Erythroblast (primary cell): ENCODE measurements around the gene SAA4.

ENCODE experiments used
- GATA1 ChIP-seq: IDR thresholded peaks from 2 replicates; pipeline ENCODE4 v1.6.1; 2011; ENCODE audit warnings: low read depth, mild to moderate bottlenecking, control low read depth, low read length, moderate library complexity
- POLR2A ChIP-seq: IDR thresholded peaks from 2 replicates; pipeline ENCODE4 v1.6.1; 2011; ENCODE audit warnings: mild to moderate bottlenecking, low read length

GRCh38 chr11:18277565-18278271 lies 41.1 kb upstream of the SAA4 start:
- TF ChIP-seq POLR2A, result no peak
- TF ChIP-seq GATA1, result no peak
